Neural cell (in vitro differentiated cells): ENCODE measurements around the gene ACOT8. TPM values are rescaled to one million over a fixed set of nuclear protein-coding genes. Genes with fewer than 3 reads are reported as not detected.

ENCODE experiments used
- H2AFZ ChIP-seq: fragments of 200-600, 300-800 bp; sonication (generic), shearing (Covaris generic); 2 replicates; pipeline ENCODE4 v1.6.0; 2014; ENCODE audit warnings: low read depth, mild to moderate bottlenecking, antibody characterized with exemption, low read length, moderate library complexity
- H3F3A ChIP-seq: fragments of 200-600 bp; shearing (Covaris generic); 2 replicates; pipeline ENCODE4 v1.6.1; 2016; ENCODE audit warnings: mild to moderate bottlenecking, moderate library complexity, mixed read lengths, antibody characterized with exemption, low read length; ENCODE audit not compliant: insufficient read depth, poor library complexity, severe bottlenecking
- H3K27ac ChIP-seq: fragments of 200-600, 300-800 bp; sonication (generic), shearing (Covaris generic); 2 replicates; pipeline ENCODE4 v1.5.1; 2014; ENCODE audit warnings: mild to moderate bottlenecking, low read length, moderate library complexity
- H3K27me3 ChIP-seq: fragments of 300-800, 200-600 bp; sonication (generic), shearing (Covaris generic); 2 replicates; pipeline ENCODE4 v1.6.0; 2014; ENCODE audit warnings: mild to moderate bottlenecking, low read depth, low read length, moderate library complexity; ENCODE audit not compliant: insufficient read depth
- H3K36me3 ChIP-seq: fragments of 300-800, 200-600 bp; sonication (generic), shearing (Covaris generic); 2 replicates; pipeline ENCODE4 v1.5.1; 2014; ENCODE audit warnings: mild to moderate bottlenecking, antibody characterized with exemption, low read length, moderate library complexity; ENCODE audit not compliant: insufficient read depth
- H3K4me2 ChIP-seq: fragments of 300-800, 200-600 bp; sonication (generic), shearing (Covaris generic); 2 replicates; pipeline ENCODE4 v1.6.0; 2014; ENCODE audit warnings: mild to moderate bottlenecking, low read length
- H3K4me3 ChIP-seq: fragments of 300-800, 200-600 bp; sonication (generic), shearing (Covaris generic); 2 replicates; pipeline ENCODE4 v1.5.1; 2014; ENCODE audit warnings: mild to moderate bottlenecking, low read length, moderate library complexity
- H3K79me2 ChIP-seq: fragments of 200-600 bp; shearing (Covaris generic); replicated peaks from 2 replicates; pipeline ENCODE4 v1.6.0; 2014; ENCODE audit warnings: mild to moderate bottlenecking, low read length, moderate library complexity; ENCODE audit not compliant: insufficient read depth
- H3K9ac ChIP-seq: fragments of 300-800, 200-600 bp; sonication (generic), shearing (Covaris generic); 2 replicates; pipeline ENCODE4 v1.6.1; 2016; ENCODE audit warnings: mild to moderate bottlenecking, low read length, mixed read lengths
- H3K9me2 ChIP-seq: fragments of 200-600 bp; shearing (Covaris generic); 2 replicates; pipeline ENCODE4 v1.6.1; 2016; ENCODE audit warnings: mild to moderate bottlenecking, low read length, mixed read lengths; ENCODE audit not compliant: insufficient read depth
- H3K9me3 ChIP-seq: fragments of 200-600, 300-800 bp; sonication (generic), shearing (Covaris generic); 2 replicates; pipeline ENCODE4 v1.6.1; 2016; ENCODE audit warnings: mild to moderate bottlenecking, mixed run types, low read length, moderate library complexity, mixed read lengths
- H4K20me1 ChIP-seq: fragments of 200-600 bp; shearing (Covaris generic); 2 replicates; pipeline ENCODE4 v1.6.1; 2016; ENCODE audit warnings: mild to moderate bottlenecking, mixed run types; ENCODE audit not compliant: insufficient read depth
- EP300 ChIP-seq: fragments of 450-650 bp; conservative IDR thresholded peaks from 2 replicates; pipeline ENCODE4 v1.6.1; 2014; ENCODE audit warnings: antibody characterized with exemption, mild to moderate bottlenecking, moderate library complexity; ENCODE audit not compliant: poor library complexity, severe bottlenecking
- EZH2 ChIP-seq: fragments of 200-600, 300-800 bp; shearing (Covaris generic), sonication (generic); IDR thresholded peaks from 2 replicates; pipeline ENCODE4 v1.6.1; 2014; ENCODE audit warnings: antibody characterized with exemption, low read length, borderline replicate concordance, mild to moderate bottlenecking; ENCODE audit not compliant: insufficient read depth, poor library complexity, severe bottlenecking
- MXI1 ChIP-seq: fragments of 450-650 bp; conservative IDR thresholded peaks from 2 replicates; pipeline ENCODE4 v1.6.1; 2014; ENCODE audit warnings: antibody characterized with exemption, mild to moderate bottlenecking; ENCODE audit not compliant: poor library complexity, severe bottlenecking
- POLR2AphosphoS5 ChIP-seq: IDR thresholded peaks from 2 replicates; pipeline ENCODE4 v1.6.1; 2012
- RAD21 ChIP-seq: fragments of 450-650 bp; conservative IDR thresholded peaks from 2 replicates; pipeline ENCODE4 v1.6.1; 2014; ENCODE audit warnings: antibody characterized with exemption, mild to moderate bottlenecking, moderate library complexity
- SMC3 ChIP-seq: fragments of 450-650 bp; conservative IDR thresholded peaks from 2 replicates; pipeline ENCODE4 v1.6.1; 2014; ENCODE audit warnings: antibody characterized with exemption, mild to moderate bottlenecking, moderate library complexity; ENCODE audit not compliant: poor library complexity
- TAF1 ChIP-seq: IDR thresholded peaks from 2 replicates; pipeline ENCODE4 v1.6.1; 2012; ENCODE audit warnings: low read depth
- polyA minus RNA-seq: library from RNA; depleted of rRNA, polyadenylated mRNA; stranded (reverse); fragments of >200 nt; gene quantifications from 2 replicates; pipeline ENCODE4 v1.2.3, GENCODE V29; 2014
- polyA plus RNA-seq: library from polyadenylated mRNA; depleted of rRNA; stranded (reverse); fragments of >200 nt; gene quantifications from 2 replicates; pipeline ENCODE4 v1.2.3, GENCODE V29; 2014
- TF ChIP-seq, protein P1 (sequence below): fragments of 450-650 bp; IDR thresholded peaks from 2 replicates; pipeline ENCODE4 v1.5.1; 2014; ENCODE audit warnings: antibody characterized with exemption, mild to moderate bottlenecking, moderate library complexity; ENCODE audit not compliant: poor library complexity, severe bottlenecking
- TF ChIP-seq, protein P2 (sequence below): IDR thresholded peaks from 2 replicates; pipeline ENCODE4 v1.6.1; 2012; ENCODE audit warnings: borderline replicate concordance

Gene ACOT8
- 60.9 and 68.7 TPM in 2 replicates for polyA plus RNA-seq
- 42.0 and 42.6 TPM in 2 replicates for polyA minus RNA-seq

- H4K20me1 ChIP-seq = no peaks in the 10 kb centered on the region
- H3K36me3 ChIP-seq = no peaks in the 10 kb centered on the region
- H3K9me2 ChIP-seq = no peaks in the 10 kb centered on the region
- H3F3A ChIP-seq = no peaks in the 10 kb centered on the region
- peak within 1 kb of the TSS; percentile 78 for H3K4me3 ChIP-seq
- peaks cover 28% of the 10 kb centered on the region for H3K79me2 ChIP-seq
- H2AFZ ChIP-seq = peak within 1 kb of the TSS; percentile 85
- H3K9me3 ChIP-seq = no peaks in the 10 kb centered on the region
- H3K9ac ChIP-seq = peak within 1 kb of the TSS; percentile 88
- no peak for TF ChIP-seq EZH2
- TF ChIP-seq POLR2AphosphoS5 = peak; percentile 90
- peak; percentile 98 for TF ChIP-seq TAF1
- TF ChIP-seq RAD21 = no peak
- peak; percentile 79 for TF ChIP-seq MXI1
- peak; percentile 16 for TF ChIP-seq SMC3
- no peak for TF ChIP-seq EP300
- TF ChIP-seq, protein P1, sequence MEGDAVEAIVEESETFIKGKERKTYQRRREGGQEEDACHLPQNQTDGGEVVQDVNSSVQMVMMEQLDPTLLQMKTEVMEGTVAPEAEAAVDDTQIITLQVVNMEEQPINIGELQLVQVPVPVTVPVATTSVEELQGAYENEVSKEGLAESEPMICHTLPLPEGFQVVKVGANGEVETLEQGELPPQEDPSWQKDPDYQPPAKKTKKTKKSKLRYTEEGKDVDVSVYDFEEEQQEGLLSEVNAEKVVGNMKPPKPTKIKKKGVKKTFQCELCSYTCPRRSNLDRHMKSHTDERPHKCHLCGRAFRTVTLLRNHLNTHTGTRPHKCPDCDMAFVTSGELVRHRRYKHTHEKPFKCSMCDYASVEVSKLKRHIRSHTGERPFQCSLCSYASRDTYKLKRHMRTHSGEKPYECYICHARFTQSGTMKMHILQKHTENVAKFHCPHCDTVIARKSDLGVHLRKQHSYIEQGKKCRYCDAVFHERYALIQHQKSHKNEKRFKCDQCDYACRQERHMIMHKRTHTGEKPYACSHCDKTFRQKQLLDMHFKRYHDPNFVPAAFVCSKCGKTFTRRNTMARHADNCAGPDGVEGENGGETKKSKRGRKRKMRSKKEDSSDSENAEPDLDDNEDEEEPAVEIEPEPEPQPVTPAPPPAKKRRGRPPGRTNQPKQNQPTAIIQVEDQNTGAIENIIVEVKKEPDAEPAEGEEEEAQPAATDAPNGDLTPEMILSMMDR = no peak
- TF ChIP-seq, protein P2, sequence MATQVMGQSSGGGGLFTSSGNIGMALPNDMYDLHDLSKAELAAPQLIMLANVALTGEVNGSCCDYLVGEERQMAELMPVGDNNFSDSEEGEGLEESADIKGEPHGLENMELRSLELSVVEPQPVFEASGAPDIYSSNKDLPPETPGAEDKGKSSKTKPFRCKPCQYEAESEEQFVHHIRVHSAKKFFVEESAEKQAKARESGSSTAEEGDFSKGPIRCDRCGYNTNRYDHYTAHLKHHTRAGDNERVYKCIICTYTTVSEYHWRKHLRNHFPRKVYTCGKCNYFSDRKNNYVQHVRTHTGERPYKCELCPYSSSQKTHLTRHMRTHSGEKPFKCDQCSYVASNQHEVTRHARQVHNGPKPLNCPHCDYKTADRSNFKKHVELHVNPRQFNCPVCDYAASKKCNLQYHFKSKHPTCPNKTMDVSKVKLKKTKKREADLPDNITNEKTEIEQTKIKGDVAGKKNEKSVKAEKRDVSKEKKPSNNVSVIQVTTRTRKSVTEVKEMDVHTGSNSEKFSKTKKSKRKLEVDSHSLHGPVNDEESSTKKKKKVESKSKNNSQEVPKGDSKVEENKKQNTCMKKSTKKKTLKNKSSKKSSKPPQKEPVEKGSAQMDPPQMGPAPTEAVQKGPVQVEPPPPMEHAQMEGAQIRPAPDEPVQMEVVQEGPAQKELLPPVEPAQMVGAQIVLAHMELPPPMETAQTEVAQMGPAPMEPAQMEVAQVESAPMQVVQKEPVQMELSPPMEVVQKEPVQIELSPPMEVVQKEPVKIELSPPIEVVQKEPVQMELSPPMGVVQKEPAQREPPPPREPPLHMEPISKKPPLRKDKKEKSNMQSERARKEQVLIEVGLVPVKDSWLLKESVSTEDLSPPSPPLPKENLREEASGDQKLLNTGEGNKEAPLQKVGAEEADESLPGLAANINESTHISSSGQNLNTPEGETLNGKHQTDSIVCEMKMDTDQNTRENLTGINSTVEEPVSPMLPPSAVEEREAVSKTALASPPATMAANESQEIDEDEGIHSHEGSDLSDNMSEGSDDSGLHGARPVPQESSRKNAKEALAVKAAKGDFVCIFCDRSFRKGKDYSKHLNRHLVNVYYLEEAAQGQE = peak; percentile 95
- H3K4me2 ChIP-seq = peak within 1 kb of the TSS; percentile 96
- H3K27ac ChIP-seq = peak within 1 kb of the TSS; percentile 88
- H3K27me3 ChIP-seq = no peaks in the 10 kb centered on the region
These were observed at the start of gene ACOT8, which contains the start of gene ZSWIM3 for GRCh38 chr20:45857114-45857881. Gene ACOT8, minus strand, starts transcription at chr20:45857392. Its CDS starts 77 bp downstream, at chr20:45857315. Gene ZSWIM3, plus strand, starts transcription at chr20:45857614. Its CDS starts 212 bp downstream, at chr20:45857826.

DNA sequence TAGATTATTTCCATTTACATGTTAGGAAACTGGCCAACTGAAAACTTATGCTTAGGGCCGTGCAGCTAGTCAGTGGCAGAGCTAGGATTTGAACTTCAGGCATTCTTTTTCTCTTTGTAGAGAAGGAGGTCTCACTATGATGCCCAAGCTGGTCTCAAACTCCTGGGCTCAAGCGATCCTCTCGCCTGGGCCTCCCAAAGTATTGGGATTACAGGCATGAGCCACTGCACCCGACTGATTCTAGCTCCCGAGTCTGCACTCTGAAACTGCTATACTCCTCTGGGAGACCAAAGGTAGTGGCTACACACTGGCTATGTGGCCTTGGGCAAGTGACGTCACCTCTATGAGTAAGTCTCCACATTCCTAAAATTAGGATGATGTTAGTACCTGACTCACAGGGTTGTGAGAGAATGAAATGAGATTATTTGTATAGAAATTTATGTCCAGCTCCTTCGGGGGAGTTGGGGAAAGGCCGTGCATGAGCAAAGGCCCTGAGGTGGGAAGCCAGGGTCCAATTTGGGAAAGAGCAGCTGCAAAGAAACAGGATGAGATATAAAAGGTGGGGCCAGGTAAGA is 48.4 kb upstream of the ACOT8 start:
- no peaks in the 10 kb centered on the region for H3F3A ChIP-seq
- H3K9ac ChIP-seq = no peak overlapping the region
- no peak overlapping the region for H3K4me3 ChIP-seq
- no peaks in the 10 kb centered on the region for H3K27me3 ChIP-seq
- no peak overlapping the region for H3K4me2 ChIP-seq
- no peaks in the 10 kb centered on the region for H4K20me1 ChIP-seq
- H2AFZ ChIP-seq = no peak overlapping the region
- H3K36me3 ChIP-seq = no peaks in the 10 kb centered on the region
- no peak overlapping the region for H3K27ac ChIP-seq
- H3K79me2 ChIP-seq = no peaks in the 10 kb centered on the region
- TF ChIP-seq, protein P1 = no peak
- TF ChIP-seq MXI1 = no peak
- no peak for TF ChIP-seq TAF1
- H3K9me3 ChIP-seq = no peaks in the 10 kb centered on the region
- no peaks in the 10 kb centered on the region for H3K9me2 ChIP-seq
